GM19463 (cell line): ENCODE measurements around the gene TMEM151B.

Experiments used
- ATAC-seq: cut with Tn5 transposase; IDR thresholded peaks from one replicate; pipeline ENCODE4 v1.9.1; 2021; ENCODE audit warnings: mild to moderate bottlenecking, moderate library complexity; ENCODE audit not compliant: unreplicated experiment

Gene TMEM151B

DNA sequence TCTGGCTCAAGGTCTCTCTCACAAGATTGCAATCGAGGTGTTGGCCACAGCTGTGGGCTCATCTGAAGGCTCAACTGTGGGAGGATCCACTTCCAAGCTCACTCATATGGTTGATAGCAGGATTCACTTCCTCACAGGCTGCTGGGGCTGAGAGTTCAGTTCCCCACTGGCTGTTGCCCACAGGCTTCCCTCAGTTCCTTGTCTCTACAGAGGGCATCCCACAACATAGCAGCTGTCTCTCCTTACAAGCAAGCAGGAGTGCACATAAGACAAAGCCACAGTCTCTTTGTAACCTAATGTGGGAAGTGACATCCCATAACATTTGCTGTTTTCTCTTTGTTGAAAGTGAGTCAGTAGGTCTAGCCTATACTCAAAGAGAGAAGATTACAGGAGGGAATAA is 86.2 kb downstream of the TMEM151B start:
- no peak for ATAC-seq
